ENCODE results near the gene NRP1.

- TF ChIP-seq POLR2AphosphoS5 (IDR thresholded peaks at IDR 0.05) (no peak), CTCF (IDR thresholded peaks at IDR 0.05) (no peak), POLR2A (IDR thresholded peaks at IDR 0.05) (no peak)
These were observed 56.3 kb downstream of the NRP1 start for GRCh38 chr10:33278198-33278597.
